Activated CD8-positive, alpha-beta T cell treated with anti-CD3 and anti-CD28 coated beads for 36 hours (primary cell): ENCODE data around the gene TMEM229B. TPM values are rescaled to one million over a fixed set of nuclear protein-coding genes. Genes with fewer than 3 reads are reported as not detected.

ENCODE experiments used
- ATAC-seq: fragments of 200-7000 bp; cut with Tn5 transposase; one replicate; pipeline ENCODE4 v1.10.0; 2021; ENCODE audit warnings: mild to moderate bottlenecking, moderate library complexity
- CTCF ChIA-PET: fragments of 350-600 bp; sonication (Branson Sonifier 250); formaldehyde crosslinking; loops from one replicate; lab custom pipeline; 2021; ENCODE audit warnings: antibody characterized with exemption; lab: Charles Lee
- POLR2A ChIA-PET: fragments of 350-600 bp; sonication (Branson Sonifier 250); formaldehyde crosslinking; loops from one replicate; lab custom pipeline; 2021; ENCODE audit warnings: antibody characterized with exemption; lab: Charles Lee
- DNase-seq: peaks from one replicate; pipeline ENCODE4 v3.0.0-alpha.2; 2020
- H3K27ac Mint-ChIP-seq: one replicate; pipeline ENCODE4 v1.8.0; 2021; ENCODE audit warnings: mild to moderate bottlenecking, mixed read lengths
- H3K27me3 Mint-ChIP-seq: one replicate; pipeline ENCODE4 v1.8.0; 2021; ENCODE audit warnings: mixed read lengths
- H3K36me3 Mint-ChIP-seq: one replicate; pipeline ENCODE4 v1.8.0; 2021; ENCODE audit warnings: low read depth, mixed read lengths
- H3K4me1 Mint-ChIP-seq: one replicate; pipeline ENCODE4 v1.8.0; 2021; ENCODE audit warnings: low read depth, mixed read lengths
- H3K4me3 Mint-ChIP-seq: one replicate; pipeline ENCODE4 v1.8.0; 2021; ENCODE audit warnings: mild to moderate bottlenecking, moderate library complexity, mixed read lengths
- H3K9me3 Mint-ChIP-seq: one replicate; pipeline ENCODE4 v1.8.0; 2021; ENCODE audit warnings: mixed read lengths
- intact Hi-C: fragments of 100-400 bp; cut with micrococcal nuclease; formaldehyde crosslinking; loops from one replicate; pipeline ENCODE4 v1.10.0; 2022
- total RNA-seq, 2 experiments: library from RNA; stranded (reverse); gene quantifications; one replicate each; pipeline ENCODE4 v1.2.3, GENCODE V29; 2021
- TF ChIP-seq, protein P1 (sequence below): fragments of 200-600 bp; IDR thresholded peaks from one replicate; pipeline ENCODE4 v1.8.0; 2022; ENCODE audit warnings: antibody characterized with exemption, mild to moderate bottlenecking

TMEM229B gene
- total RNA-seq, 2 experiments from 2014 or later: 1.6 to 2.3 TPM

DNA sequence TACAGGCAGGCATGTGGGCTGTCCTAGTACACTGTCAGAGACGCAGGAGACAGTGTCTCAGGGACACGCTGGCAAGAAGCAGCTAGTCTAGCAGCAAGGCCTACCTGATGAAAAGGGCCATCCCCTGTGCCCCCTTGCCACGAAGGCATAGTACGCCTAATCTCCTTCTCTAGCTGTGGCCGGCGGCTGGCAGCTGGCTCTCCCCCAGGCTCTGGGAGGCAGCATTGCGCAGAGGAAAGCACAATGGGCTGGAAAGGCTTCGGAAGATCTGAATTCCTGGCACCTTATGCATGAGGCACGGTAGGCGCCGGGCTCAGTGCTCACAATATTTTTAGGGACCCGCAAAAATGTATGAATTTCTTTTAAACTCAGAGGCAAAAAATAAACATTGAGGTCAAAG is 28.6 kb upstream of the TMEM229B start:
- ChIA-PET CTCF (interaction anchor here (1.1 to 6.0 kb wide), 7 partner anchors 9 to 187 kb away, joined by 3 to 32 read pairs (median 3); partner anchors contain the start of gene PLEKHH1), POLR2A (interaction anchor here (1.0 to 1.1 kb wide), 2 partner anchors 11 to 30 kb away, joined by 3 to 4 read pairs; no protein-coding TSS in a partner anchor)
- Mint-ChIP-seq H3K27ac (no peak overlapping the region), H3K27me3 (peaks cover 4% of the 10 kb centered on the region), H3K4me1 (peaks cover 24% of the 10 kb centered on the region), H3K36me3 (no peaks in the 10 kb centered on the region), H3K9me3 (no peaks in the 10 kb centered on the region), H3K4me3 (no peak overlapping the region)
- TF ChIP-seq, protein P1, sequence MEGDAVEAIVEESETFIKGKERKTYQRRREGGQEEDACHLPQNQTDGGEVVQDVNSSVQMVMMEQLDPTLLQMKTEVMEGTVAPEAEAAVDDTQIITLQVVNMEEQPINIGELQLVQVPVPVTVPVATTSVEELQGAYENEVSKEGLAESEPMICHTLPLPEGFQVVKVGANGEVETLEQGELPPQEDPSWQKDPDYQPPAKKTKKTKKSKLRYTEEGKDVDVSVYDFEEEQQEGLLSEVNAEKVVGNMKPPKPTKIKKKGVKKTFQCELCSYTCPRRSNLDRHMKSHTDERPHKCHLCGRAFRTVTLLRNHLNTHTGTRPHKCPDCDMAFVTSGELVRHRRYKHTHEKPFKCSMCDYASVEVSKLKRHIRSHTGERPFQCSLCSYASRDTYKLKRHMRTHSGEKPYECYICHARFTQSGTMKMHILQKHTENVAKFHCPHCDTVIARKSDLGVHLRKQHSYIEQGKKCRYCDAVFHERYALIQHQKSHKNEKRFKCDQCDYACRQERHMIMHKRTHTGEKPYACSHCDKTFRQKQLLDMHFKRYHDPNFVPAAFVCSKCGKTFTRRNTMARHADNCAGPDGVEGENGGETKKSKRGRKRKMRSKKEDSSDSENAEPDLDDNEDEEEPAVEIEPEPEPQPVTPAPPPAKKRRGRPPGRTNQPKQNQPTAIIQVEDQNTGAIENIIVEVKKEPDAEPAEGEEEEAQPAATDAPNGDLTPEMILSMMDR: no peak
- intact Hi-C loops: no loop called here
- DNase-seq (no peak), ATAC-seq (no peak)

DNA sequence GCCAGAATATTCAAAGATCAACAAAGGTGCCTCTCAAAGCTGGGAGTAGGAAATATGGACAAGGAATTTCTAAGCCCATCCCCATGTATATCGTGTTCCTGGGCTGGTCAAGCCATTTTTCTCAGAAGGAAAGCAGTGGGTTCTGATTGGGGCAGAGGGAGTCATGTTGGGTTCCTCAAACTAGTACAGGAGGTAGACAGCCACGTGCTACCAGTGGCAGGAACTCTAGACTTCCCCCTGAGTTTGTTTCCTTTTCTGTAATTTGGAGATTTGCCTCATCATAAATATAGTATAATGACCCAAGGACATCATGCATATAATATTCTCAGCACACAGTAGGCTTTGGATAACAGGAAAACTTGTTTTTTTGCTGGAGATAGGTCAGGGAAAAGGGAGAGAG is 28.2 kb upstream of the TMEM229B start:
- CTCF ChIA-PET: interaction anchor here (1.1 to 6.0 kb wide), 7 partner anchors 9 to 188 kb away, joined by 3 to 32 read pairs (median 3); partner anchors contain the start of genes PLEKHH1 and TMEM229B
- TF ChIP-seq, protein P1: no peak
- POLR2A ChIA-PET: interaction anchor here (1.0 to 1.1 kb wide), 2 partner anchors 11 to 29 kb away, joined by 3 to 4 read pairs; no protein-coding TSS in a partner anchor
- ATAC-seq (no peak), DNase-seq (no peak)
- intact Hi-C loops: no loop called here
- Mint-ChIP-seq H3K36me3 (no peaks in the 10 kb centered on the region), H3K27ac (no peak overlapping the region), H3K9me3 (no peaks in the 10 kb centered on the region), H3K4me3 (no peak overlapping the region), H3K27me3 (peaks cover 4% of the 10 kb centered on the region), H3K4me1 (peaks cover 24% of the 10 kb centered on the region)

DNA sequence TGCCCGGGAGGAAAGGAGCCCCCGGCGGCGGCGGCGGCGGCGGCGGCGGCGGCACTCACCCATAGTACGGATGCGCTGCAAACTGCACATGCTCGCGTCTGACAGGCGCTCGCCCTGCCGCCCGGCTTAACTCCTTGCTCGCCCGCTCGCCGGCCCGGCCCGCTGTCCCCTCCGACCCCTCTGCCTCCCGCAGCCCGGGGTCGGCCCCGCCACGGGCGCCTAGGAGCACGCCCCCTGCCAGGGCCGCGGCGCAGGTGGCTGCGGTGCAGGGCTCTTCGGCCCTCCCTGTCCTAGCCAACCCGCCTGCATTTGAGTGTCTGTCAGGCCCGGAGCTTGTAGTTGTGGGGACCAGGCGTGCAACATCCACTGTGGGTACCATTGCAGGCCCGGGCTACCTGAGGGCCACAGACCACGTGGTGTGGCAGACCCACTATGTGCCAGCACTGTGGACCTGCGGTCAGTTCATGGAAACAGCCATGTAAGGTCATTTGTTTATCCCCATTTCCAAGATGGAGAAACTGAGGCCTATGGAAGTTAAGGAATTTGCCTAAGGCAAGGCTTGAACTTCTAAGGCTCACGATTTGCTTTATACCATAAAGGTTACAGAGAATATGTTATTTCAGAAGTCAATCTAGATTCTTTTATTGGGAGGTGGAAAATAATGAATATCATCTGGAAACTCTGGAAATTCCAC is 27.0 kb upstream of the TMEM229B start:
- intact Hi-C loops: no loop called here
- peak; percentile 53 for DNase-seq
- H3K4me1 Mint-ChIP-seq: peaks cover 30% of the 10 kb centered on the region
- peak; percentile 74 for ATAC-seq
- TF ChIP-seq, protein P1: no peak
- ChIA-PET CTCF (interaction anchor here (1.2 to 6.0 kb wide), 5 partner anchors 7 to 88 kb away, joined by 3 to 32 read pairs (median 18); partner anchors contain the start of gene TMEM229B), POLR2A (interaction anchor here (0.6 to 1.3 kb wide), 2 partner anchors 9 to 27 kb away, joined by 3 to 4 read pairs; partner anchors contain the start of gene TMEM229B)
- peak overlapping the region; percentile 59 for H3K4me3 Mint-ChIP-seq
- peaks cover 2% of the 10 kb centered on the region for H3K27me3 Mint-ChIP-seq
- H3K9me3 Mint-ChIP-seq: no peaks in the 10 kb centered on the region
- H3K36me3 Mint-ChIP-seq: no peaks in the 10 kb centered on the region
- H3K27ac Mint-ChIP-seq: no peak overlapping the region

DNA sequence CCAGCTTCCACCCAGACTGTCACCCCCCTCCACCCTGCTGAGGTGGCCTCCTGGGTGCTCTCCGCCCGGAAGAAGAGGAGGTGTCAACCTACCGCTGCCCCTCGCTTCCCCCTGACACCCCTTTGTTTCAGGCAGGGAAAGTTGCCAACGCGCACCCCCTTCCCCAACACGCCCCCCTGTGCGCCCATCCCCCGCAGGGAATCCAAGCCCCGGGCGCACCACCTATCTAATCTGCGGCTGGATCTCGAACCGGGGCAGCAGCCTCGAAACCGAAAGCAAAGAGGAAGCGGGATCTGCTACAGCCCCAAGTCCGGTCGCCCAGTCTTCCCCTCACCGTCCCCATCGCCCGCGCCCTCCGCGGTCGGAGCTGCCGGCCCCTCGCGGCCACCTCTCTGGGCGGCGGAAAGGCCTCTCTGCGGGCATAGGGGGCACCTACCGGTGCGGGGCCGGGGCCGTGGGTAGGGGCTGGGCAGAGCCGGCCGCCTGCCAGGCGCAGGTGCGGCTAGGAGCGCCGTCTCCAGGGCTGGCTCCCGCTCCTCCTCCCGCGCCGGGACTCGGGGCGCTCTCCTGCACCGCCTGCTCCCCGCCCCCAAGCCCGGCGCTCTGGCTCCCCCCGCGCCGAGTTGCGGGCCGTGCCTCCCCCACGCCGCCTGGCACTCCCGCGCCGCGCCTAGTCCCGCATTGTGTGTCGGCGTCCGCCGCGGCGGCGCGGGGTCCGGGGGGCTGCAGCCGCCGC is 26.3 kb upstream of the TMEM229B start:
- intact Hi-C loops: no loop called here
- TF ChIP-seq, protein P1: no peak
- Mint-ChIP-seq H3K4me3 (peak overlapping the region; percentile 78), H3K4me1 (peaks cover 32% of the 10 kb centered on the region), H3K9me3 (no peaks in the 10 kb centered on the region), H3K36me3 (no peaks in the 10 kb centered on the region), H3K27me3 (peaks cover 2% of the 10 kb centered on the region), H3K27ac (peak overlapping the region; percentile 74)
- CTCF ChIA-PET: interaction anchor here (5.3 to 6.0 kb wide), 2 partner anchors 11 to 88 kb away, joined by 26 to 33 read pairs; no protein-coding TSS in a partner anchor
- POLR2A ChIA-PET: interaction anchor here (0.6 to 1.3 kb wide), 3 partner anchors 10 to 27 kb away, joined by 3 to 4 read pairs (median 3); partner anchors contain the start of gene TMEM229B
- ATAC-seq: peak; percentile 63
- peak; percentile 43 for DNase-seq
